Stimulated activated CD4-positive, alpha-beta T cell treated with anti-CD3 and anti-CD28 coated beads, Interleukin-4, amount 100 ng/mL, for 1 hour (primary cell): ENCODE results near the gene APBB2.

Experiments
- DNase-seq: peaks from one replicate; pipeline ENCODE4 v3.0.0-alpha.2; 2020

APBB2 gene

GRCh38 chr4:41215155-41215554 is 813 bp upstream of the APBB2 start:
- no peak for DNase-seq

- DNase-seq: no peak
Measured at GRCh38 chr4:41214825-41215146, 444 bp upstream of the APBB2 start.

- DNase-seq: peak; percentile 11
Measured at GRCh38 chr4:41213625-41214135, 662 bp downstream of the APBB2 start.

DNA sequence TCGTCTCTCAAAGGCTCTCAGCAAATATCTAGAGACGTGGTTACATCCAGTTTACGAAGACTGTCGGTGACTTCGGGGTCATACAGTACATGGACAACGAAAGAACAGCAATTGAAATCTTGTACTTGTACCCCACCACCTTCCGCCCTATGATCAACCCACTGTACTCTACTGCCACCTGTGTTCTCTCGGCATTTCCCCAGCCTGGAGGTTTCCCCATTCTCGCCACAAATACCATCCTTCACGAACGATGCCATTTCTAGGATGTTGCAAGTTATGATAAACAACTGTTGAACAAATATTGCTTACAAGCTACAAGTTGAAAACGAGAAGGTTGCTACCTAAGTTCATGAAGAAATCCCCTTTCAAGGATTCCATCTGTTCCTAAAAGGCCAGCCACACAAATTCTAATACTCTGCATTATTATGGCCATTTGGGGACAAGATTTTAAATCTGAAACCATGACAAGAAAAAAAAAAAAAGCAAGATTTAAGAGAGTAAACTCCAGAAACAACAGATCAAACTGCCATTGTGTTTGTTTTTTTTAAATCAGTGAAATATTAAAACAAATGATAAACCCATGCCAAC is 1.6 kb downstream of the APBB2 start:
- no peak for DNase-seq

GRCh38 chr4:41211951-41212615 is 2.3 kb downstream of the APBB2 start:
- DNase-seq: no peak

DNA sequence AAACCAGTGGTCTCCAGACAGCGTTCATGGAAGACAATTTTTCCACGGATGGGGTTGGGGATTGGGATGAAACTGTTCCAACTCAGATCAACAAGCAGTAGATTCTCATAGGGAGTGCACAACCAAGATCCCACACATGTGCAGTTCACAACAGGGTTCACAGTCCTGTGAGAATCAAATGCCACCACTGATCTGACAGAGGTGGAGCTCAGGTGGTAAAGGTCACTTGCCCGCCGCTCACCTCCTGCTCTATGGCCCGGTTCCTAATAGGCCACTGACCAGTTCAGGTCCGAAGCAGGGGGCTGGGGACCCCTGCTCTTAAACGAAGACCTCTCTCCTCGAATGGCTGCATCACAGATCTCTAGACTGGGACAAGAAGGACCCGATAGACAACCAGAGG is 4.4 kb downstream of the APBB2 start:
- DNase-seq: no peak

GRCh38 chr4:41209187-41209586 is 5.2 kb downstream of the APBB2 start:
- DNase-seq: no peak

DNA sequence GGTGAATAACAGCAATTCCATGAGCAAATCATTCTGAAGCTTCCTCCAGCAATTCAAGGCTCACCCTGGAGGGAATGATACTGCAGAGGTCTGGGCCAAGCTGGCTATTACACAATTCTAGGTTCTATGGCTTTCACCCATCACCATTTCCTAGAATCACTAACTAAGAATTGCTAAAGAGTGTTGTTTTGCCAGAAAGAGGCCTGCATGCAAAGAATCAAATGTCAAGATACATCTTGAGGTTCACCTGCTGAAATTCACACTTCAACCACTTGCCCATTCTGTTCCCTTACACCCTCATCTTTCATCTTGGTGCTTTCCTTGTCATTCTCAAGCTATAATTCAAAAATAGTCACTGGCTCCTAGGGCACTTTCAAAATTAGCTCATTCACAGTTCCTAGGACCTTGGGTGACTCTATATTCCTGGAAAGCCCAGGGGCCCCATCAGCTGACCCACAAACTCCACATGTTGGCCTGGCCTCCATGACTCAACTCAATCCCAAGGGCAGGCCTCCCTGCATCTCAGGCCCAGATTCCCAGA is 7.0 kb downstream of the APBB2 start:
- no peak for DNase-seq

- DNase-seq: no peak
Measured at GRCh38 chr4:41205854-41206460, 8.4 kb downstream of the APBB2 start.

GRCh38 chr4:41205130-41205529 is 9.2 kb downstream of the APBB2 start:
- DNase-seq: no peak

GRCh38 chr4:41204400-41204978 is 9.9 kb downstream of the APBB2 start:
- no peak for DNase-seq

- no peak for DNase-seq
Measured at GRCh38 chr4:41203841-41204240, 10.5 kb downstream of the APBB2 start.

- no peak for DNase-seq
Measured at GRCh38 chr4:41202820-41203568, 11.3 kb downstream of the APBB2 start.

- no peak for DNase-seq
Measured at GRCh38 chr4:41202356-41202755, 12.0 kb downstream of the APBB2 start.

GRCh38 chr4:41200486-41201017 is 13.8 kb downstream of the APBB2 start:
- no peak for DNase-seq

DNA sequence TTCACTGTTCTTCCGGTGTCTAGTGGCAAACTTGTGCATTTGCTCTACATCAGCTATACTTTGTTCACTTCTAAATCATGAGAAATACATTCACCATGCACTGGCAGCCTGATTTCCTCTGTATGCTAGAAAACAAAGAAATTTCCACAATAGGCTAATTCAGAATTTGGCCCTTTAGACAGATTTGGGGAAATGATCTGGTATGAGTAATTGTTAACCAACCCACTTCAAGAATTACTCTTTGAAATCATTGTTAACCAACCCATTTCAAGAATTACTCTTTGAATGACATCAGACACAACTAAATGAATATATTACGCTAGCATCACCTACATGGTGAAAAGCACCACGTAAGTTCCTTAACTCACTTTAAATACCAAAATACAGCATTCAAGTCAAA is 14.6 kb downstream of the APBB2 start:
- no peak for DNase-seq

DNA sequence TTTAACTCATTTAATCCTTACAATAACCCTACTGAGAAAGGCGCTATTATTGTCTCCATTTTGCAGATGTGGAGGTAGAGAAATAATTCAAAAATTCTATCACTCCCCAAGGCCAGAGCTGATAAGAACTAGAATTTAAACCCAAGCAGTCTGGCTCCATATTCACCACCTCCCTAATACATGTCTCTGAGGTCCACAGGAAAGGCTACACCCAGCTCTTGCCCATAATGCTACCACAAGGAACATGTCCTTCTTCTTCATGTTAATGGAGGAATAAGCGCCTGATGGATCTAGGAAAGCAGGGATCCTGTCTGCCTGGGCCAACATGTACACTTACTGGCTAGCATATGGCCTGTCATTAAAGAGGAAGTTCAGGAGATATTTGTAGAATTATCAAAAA is 16.3 kb downstream of the APBB2 start:
- DNase-seq: no peak

- no peak for DNase-seq
Measured at GRCh38 chr4:41197495-41197894, 16.8 kb downstream of the APBB2 start.

DNA sequence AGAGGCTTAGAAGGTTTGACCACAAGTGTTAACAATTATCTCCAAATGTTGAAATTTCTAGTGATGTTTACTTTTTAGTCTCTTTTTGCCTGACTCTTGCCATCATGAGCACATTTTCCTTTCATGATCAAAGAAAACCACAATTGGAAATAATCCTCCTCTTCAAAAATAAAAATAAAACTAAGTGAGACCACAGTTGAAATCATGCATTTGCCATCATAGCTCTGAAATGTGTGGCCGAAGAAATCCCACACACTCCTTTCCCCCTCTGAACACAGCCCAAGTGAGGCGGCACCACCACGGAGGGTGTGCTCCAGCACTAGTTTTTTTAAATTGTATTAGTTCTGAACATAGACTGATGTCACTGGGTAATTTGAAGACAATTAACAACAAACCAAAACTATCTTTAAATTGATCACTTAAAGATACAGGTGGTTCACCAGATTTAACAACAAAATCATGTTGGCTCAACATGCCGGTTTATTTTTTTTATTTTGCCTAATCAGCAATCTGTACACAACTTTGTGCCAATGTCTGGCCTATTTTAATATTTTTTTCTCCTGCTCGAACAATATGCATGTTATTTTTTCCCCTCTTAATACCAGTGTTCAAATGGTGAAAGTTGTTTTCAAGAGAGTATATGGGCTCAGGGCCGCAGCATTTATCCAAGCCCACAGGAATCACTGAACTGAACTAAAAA is 17.6 kb downstream of the APBB2 start:
- DNase-seq: no peak

DNA sequence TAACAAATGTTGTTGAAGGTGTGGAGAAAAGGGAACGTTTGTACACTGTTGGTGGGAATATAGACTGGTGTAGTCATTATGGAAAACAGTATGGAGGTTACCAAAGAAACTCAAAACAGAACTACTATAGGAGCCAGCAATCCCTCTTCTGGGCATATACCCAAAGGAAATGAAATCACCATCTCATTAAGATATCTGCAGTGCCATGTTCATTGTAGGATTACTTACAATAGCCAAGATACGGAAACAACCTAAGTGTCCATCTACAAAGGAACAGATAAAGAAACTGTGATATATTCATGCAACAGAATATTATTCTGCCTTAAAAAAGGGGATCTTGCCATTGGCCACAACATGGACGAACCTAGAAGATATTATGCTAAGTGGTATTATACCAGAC is 22.2 kb downstream of the APBB2 start:
- DNase-seq: no peak

DNA sequence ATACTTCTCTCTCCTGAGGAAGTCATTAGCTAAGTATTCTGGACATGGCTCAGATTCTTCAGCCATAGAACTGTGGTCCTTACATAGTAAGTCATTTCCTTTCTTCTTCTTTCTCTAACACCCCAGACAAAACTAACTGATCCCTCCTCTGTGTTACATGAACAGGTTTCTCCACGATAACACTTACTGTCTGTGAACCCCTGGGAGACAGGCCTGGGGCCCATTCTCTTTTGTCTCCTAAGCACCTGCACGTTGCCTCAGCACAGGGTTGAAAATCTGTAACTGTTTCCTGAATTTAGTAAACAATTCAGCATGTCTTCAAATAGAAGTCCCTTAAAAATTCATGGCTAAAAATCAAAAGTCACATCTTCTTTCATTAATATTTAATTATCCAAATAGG is 24.7 kb downstream of the APBB2 start:
- DNase-seq: no peak

GRCh38 chr4:41189076-41189475 is 25.3 kb downstream of the APBB2 start:
- DNase-seq: no peak
